H1 (cell line): Measurements from ENCODE around the gene IRGC. TPM values are rescaled to one million over a fixed set of nuclear protein-coding genes. Genes with fewer than 3 reads are reported as not detected.

Source experiments
- CHD7 ChIP-seq: fragments of 300-600 bp; sonication (generic); IDR thresholded peaks from 2 replicates; pipeline ENCODE4 v1.7.1; 2012; ENCODE audit warnings: low read length, moderate library complexity, mild to moderate bottlenecking, inconsistent platforms; ENCODE audit not compliant: insufficient replicate concordance
- NANOG ChIP-seq: IDR thresholded peaks from 2 replicates; pipeline ENCODE4 v1.6.1; 2011; ENCODE audit warnings: low read length, low read depth, mild to moderate bottlenecking, inconsistent platforms; ENCODE audit not compliant: insufficient read depth, poor library complexity, severe bottlenecking
- SAP30 ChIP-seq: fragments of 300-600 bp; sonication (generic); IDR thresholded peaks from 2 replicates; pipeline ENCODE4 v1.7.1; 2012; ENCODE audit warnings: low read length, moderate library complexity, mild to moderate bottlenecking, inconsistent platforms; ENCODE audit not compliant: insufficient read depth, insufficient replicate concordance
- polyA plus RNA-seq, 7 experiments: library from polyadenylated mRNA; depleted of rRNA in 3 of 7; stranded (reverse) in 5 of 7; unstranded in 2 of 7; fragments of >200 nt in 5 of 7; fragments of 200-250 nt in 2 of 7; gene quantifications; 1 replicate in 5 of 7; 2 replicates in 1 of 7; 4 replicates in 1 of 7; pipeline versions ENCODE4 v1.2.1 to v1.2.3, GENCODE V29; 2011 to 2013; ENCODE audit warnings: missing spikeins in 2 of 7, mixed read lengths in 2 of 7
- total RNA-seq: library from RNA; stranded (reverse); fragmentation: NEBNext Ultra II Directional; extraction: Animal tissue kit (Norgen Biotek cat#: 25700); gene quantifications from 2 replicates; pipeline ENCODE4 v1.2.1, GENCODE V29; 2021

The IRGC gene
- total and polyA plus RNA-seq, 2 of the 8 experiments (the other 6 are each of a cell fraction or from before 2014, with no cell fraction given) = not detected

- TF ChIP-seq CHD7 (no peak), NANOG (no peak), SAP30 (no peak)
Observed at GRCh38 chr19:43672061-43672679, 43.7 kb upstream of the IRGC start (continued).
